NB4 (cell line): ENCODE data around the gene ZFAND3.
"Not testable (repeated sequence)": the region's sequence is repeated elsewhere in the genome, so short reads cannot be mapped to it uniquely, and the experiment has no call there.

ENCODE experiments used
- DNase-seq: peaks from one replicate; pipeline ENCODE4 v3.0.0; 2010; ENCODE audit warnings: low read depth
- H3K4me3 ChIP-seq: one replicate; pipeline ENCODE4 v1.5.1; 2011; ENCODE audit warnings: mild to moderate bottlenecking, low read depth, low read length, moderate library complexity
- MYC ChIP-seq: IDR thresholded peaks from 2 replicates; pipeline ENCODE4 v1.6.1; 2011; ENCODE audit warnings: low read depth, low read length
- POLR2A ChIP-seq: IDR thresholded peaks from 2 replicates; pipeline ENCODE4 v1.6.1; 2011; ENCODE audit warnings: mild to moderate bottlenecking; ENCODE audit not compliant: insufficient read length; ENCODE audit errors: extremely low read depth
- TF ChIP-seq, protein P1 (sequence below): IDR thresholded peaks from 2 replicates; pipeline ENCODE4 v1.6.1; 2011; ENCODE audit warnings: low read depth, low read length
- TF ChIP-seq, protein P2 (sequence below): IDR thresholded peaks from one replicate; pipeline ENCODE4 v1.5.1; 2012; ENCODE audit warnings: low read depth, low read length

Gene ZFAND3

DNA sequence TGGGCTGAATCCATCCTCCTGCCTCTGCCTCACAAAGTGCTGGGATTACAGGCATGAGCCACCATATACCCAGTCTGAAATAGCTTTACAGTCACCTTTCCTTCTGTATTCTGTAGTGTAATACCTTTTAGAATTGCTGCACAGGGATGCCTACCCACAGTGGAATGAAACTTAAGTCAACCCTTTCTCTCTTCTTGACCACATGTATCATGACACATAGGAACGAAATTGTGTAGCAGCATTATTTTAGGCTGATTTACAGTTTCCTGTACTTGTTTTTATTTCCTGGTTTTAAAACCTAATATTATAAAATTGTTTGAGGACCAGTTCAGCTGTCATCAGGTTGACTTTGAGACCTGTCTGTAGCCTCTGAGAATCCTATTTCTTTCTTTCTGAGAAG lies 297.8 kb downstream of the ZFAND3 start:
- no peak for DNase-seq
- TF ChIP-seq MYC (no peak), POLR2A (no peak)
- TF ChIP-seq, protein P1, sequence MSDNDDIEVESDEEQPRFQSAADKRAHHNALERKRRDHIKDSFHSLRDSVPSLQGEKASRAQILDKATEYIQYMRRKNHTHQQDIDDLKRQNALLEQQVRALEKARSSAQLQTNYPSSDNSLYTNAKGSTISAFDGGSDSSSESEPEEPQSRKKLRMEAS, result no peak
- TF ChIP-seq, protein P2, sequence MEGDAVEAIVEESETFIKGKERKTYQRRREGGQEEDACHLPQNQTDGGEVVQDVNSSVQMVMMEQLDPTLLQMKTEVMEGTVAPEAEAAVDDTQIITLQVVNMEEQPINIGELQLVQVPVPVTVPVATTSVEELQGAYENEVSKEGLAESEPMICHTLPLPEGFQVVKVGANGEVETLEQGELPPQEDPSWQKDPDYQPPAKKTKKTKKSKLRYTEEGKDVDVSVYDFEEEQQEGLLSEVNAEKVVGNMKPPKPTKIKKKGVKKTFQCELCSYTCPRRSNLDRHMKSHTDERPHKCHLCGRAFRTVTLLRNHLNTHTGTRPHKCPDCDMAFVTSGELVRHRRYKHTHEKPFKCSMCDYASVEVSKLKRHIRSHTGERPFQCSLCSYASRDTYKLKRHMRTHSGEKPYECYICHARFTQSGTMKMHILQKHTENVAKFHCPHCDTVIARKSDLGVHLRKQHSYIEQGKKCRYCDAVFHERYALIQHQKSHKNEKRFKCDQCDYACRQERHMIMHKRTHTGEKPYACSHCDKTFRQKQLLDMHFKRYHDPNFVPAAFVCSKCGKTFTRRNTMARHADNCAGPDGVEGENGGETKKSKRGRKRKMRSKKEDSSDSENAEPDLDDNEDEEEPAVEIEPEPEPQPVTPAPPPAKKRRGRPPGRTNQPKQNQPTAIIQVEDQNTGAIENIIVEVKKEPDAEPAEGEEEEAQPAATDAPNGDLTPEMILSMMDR, result no peak
- H3K4me3 ChIP-seq, result no peak overlapping the region

DNA sequence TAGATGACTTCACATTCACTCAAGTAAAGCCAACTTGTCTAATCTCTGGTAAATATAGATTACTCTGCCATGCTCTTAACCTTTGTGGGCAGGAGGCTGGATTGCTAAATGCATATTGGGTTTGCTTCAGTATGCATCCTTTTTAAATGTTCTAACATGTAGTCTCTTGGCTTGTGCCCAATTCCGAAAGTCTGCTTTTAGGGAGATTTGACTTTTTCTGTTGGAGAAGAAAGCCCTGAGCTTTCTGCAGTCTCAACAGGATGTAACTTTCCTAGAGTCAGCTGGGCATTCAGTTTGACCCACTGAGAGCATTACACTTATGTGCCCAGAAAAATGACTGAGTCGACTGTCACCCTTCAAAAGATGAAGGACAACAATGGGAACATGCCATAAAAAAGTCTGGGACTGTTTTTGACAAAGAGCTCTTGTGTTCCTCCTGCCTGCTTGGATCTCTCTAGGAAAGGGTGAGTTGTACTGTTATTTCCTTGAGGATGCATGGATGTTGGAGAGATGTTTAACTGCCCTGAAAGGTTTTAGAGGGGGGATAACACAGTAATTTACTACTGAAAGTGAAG lies 299.4 kb downstream of the ZFAND3 start:
- no peak for DNase-seq
- TF ChIP-seq, protein P1, result no peak
- TF ChIP-seq, protein P2, result no peak
- TF ChIP-seq POLR2A, result no peak
- no peak for TF ChIP-seq MYC
- no peak overlapping the region for H3K4me3 ChIP-seq

DNA sequence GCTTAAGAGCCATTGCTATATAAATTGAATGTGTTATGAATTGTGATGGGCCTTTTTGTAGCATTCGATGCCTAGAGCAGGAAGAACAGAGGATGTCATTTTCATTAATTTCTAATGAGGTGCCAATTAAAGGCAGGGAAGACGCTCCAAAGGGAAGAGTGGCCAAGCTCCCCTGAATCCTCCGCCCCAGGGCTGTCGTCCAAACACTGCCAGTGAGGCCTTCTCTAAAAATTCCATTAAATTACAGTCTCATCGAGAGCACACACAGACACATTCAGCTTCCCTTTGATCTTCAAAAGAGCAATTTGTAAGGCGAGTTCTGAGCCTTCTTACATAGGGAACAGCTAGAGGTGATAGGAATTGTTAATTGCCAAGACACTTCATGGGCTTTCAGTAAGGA lies 300.0 kb downstream of the ZFAND3 start:
- DNase-seq, result no peak
- no peak overlapping the region for H3K4me3 ChIP-seq
- TF ChIP-seq POLR2A (no peak), MYC (no peak)
- TF ChIP-seq, protein P2, result no peak
- TF ChIP-seq, protein P1, result no peak

DNA sequence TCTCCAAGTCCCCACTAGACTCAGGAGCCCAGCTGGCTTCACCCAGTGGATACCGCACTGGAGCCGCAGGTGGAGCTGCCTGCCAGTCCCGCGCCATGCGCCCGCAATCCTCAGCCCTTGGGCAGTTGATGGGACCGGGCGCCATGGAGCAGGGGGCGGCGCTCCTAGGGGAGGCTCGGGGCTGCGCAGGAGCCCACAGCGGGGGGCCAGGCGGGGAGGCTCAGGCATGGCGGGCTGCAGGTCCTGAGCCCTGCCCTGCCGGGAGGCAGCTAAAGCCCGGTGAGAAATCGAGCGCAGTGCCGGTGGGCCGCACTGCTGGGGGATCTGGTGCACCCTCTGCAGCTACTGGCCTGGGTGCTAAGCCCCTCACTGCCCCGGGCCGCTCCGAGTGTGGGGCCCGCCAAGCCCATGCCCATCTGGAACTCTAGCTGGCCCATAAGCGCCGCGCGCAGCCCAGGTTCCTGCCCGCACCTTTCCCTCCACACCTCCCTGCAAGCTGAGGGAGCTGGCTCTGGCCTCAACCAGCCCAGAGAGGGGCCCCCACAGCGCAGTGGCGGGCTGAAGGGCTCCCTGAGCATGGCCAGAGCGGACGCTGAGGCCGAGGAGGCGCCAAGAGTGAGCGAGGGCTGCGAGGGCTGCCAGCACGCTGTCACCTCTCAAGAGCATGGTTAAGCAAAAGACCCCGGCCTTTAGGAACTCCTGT lies 304.8 kb downstream of the ZFAND3 start:
- not testable (repeated sequence) for DNase-seq

DNA sequence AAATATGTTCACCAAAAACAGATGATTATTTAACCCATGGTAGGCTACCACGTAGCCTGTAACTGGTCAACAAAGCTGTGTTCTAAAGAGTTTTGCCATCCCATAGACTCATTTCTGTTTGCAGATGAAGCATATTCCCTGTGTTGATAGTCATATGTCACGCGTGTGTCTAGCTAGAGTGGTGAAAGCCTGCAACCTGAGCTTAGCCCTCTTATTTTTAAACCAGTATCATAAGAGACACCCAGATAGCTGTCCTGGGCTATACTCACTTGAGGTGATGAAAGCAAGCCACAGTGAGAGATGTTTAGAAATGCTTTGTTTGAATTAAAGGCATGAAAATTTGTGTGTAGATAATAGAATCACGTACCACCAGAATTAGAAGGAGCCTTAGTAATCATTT lies 307.8 kb downstream of the ZFAND3 start:
- TF ChIP-seq MYC (no peak), POLR2A (no peak)
- TF ChIP-seq, protein P2, result no peak
- TF ChIP-seq, protein P1, result no peak
- H3K4me3 ChIP-seq, result no peak overlapping the region
- no peak for DNase-seq

More for the DNA sequence above, 304.8 kb downstream of the ZFAND3 start:
- H3K4me3 ChIP-seq, result not testable (repeated sequence)

DNA sequence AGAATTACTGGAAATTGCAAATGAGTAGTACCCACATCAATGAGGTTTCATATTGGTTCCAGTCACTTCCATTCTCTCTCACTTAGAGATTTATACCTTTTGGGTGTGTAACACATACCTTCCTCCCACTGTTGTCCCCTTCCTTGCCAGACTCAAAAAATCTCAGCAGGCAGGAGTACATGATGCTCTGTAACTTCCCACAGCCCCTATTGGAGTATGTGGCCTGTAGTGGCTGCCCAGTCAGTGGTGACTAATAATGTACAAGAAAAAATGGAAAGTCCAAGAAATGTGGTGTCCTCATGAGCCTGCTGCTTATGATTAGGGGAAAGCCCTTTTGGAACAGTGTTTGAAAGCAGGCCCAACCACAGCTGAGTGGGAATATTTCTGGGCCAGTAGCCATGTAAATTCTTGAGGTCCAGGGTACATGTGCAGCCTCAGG lies 312.0 kb downstream of the ZFAND3 start:
- TF ChIP-seq, protein P1, result no peak
- TF ChIP-seq POLR2A (no peak), MYC (no peak)
- TF ChIP-seq, protein P2, result no peak
- no peak overlapping the region for H3K4me3 ChIP-seq
- DNase-seq, result no peak
